ENCODE results near the gene PLEKHA6.

Gene PLEKHA6

DNA sequence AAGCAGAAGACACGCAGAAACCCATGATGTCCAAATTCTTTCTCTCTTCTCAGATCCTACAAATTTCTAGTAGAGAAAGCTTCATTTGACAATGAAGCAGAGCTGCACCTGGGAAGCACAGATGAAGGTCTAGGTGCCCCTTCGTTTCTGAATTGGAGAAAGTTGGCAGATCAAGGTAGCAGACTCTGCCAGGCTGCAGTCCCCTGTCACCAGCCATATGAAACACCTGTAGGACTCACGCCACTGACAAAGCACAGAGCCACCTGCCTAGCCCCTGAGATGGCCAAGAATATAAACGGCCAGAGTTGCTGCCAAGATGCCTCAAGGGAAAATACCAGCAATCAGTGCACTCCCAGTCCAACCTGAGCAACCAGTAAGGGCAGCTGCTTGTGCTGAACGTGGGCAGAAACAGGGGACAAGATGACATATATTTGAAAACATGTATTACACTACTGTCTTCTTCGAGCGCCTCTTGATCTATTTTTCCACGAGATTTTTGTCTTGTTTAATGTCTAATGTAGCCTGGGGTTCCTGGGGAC lies 20.6 kb upstream of the PLEKHA6 start:
- DNase-seq = no peak

DNA sequence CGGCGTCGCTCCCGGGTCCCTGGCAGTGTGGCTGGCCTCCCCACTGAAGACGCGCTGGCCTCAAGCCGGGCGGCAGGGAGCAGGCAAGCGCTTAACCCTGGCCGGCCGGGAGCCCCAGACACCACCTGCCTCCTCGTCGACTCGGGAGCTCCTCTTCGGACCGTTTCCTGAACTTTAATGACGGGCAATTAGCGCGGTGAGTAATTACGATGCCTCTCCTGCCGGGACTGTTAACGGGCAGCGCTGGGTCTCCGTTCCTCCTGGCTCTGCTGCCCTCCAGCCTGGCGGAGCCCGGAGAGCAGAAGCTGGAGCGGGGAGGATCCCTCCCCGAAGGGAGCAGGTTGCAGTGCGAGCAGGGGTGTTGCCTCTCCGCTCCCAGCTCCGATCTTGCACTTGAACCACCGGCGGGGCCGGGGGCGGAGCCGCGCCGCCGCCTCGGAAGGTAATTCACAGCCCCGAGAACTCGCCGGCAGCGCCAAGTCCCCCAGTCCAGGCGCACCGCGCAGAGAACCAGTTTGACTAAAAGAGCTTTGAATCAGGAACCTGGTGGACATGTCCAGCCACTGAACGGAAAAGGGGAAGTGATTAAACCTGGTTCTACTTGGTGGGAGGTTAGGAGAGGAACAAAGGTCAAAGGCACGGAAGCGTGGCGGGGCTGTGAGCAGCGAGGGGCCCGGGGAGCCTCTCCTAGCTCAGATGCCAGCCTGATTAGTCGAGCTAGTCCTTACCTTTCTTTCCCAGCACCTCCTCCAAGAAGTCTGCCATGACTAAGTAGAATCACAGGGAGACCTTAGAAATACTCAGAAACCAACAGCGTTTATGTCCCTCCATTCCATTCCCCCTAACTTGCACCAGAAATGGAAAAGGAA lies 18.3 kb upstream of the PLEKHA6 start:
- ATAC-seq (peak; percentile 42), DNase-seq (peak; percentile 62)

More for the DNA sequence above, 20.6 kb upstream of the PLEKHA6 start:
- no peak for ATAC-seq

DNA sequence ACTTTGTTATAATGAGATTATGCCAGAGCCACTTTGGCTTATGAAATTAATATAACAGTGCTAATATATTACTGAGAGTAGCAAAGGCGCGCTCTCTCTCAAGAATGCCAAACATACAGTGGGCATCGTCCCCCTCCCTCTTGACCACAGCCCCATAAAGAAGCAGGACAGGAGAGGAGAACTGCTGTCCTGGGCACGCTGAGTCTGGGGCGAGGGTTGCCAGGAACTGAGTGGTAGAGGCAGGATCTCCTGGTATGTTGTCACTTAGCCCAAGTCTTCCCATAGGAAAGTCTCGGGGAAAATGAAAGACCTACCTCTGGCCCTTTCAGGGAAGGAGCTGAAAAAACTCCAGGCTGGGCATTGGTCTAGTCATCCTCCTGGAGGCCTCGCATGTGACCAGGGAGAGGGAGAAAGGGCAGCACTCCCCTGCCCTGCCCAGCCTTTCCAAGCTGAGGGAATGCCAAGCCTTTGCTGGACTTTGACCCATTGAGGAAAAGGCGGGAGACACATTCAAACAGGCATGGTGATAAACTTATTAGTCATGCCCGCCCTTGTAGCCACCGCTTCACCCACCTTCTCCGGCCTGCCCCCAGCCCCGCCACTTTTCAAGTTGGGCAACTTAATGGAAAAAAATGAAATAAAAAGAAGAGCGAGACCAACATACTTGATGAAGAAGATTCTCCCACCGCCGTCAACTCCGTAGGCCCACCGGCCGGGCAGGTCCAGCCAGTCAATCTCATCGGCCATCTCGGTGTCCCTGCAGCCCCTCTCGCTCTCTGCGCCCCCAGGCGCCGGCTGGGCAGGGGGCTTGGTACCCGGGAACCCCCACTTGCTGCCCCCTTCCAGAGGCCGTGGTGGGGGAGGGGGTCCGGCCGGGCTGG lies 17.4 kb upstream of the PLEKHA6 start:
- no peak for DNase-seq
- ATAC-seq = no peak

DNA sequence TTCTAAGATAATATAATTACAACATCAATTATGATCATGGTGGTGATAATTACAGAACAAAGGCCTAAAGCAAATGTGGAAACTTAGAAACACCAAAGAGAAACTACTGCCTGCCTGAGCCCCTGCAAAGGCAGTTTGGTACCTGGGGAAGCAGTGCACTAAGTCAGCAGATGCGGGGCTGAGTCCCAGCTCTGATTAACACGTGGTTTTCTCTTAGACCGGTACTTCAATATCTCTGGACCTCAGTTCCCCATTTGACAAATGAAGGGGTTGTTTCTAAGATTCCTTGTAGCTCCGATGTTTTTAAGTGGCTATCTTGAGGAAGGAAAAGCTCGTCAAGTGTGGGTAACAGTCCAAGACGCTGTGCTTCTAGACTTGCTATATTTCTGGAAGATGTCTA lies 16.7 kb upstream of the PLEKHA6 start:
- no peak for DNase-seq

DNA sequence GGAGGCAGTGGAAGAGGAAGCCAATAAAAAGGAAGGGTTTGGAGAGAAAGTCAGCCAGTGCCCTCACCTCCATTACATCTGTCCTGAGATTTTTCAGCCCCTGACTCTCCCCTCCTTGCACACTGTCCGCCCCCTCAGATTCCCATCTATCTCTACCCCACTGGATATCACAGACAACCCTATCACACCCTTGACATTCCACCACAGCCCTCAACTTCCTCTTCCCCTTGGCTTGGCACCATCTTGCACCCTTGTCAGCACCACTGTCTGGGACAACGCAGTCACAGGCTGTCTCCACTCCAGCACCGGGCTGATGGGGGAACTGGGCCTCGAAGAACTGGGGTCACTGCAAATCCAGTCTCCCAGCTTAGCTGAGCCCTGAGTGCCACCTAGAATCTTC lies 14.2 kb upstream of the PLEKHA6 start:
- ATAC-seq = no peak
- DNase-seq = no peak

More for the DNA sequence above, 16.7 kb upstream of the PLEKHA6 start:
- ATAC-seq = no peak

DNA sequence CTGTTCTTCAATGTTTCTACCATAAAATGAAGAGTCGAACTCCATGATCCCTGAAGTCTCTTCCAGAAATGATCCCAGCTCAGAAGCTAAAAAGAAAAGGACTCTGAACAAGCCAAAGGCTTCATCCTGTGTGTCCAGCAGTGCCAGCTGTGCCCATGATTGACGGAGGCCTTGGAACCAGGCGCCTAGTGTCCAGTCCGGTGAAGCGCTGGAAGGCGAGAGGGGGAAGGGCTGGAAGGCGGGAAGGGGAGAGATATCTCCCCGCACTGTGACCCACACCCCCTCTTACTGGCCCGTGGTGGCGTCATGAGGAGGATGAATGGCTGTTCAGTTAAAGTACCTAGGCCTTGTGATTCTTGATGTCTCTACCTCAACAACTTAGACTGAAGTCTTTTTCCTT lies 10.4 kb upstream of the PLEKHA6 start:
- ATAC-seq = no peak
- DNase-seq = no peak

DNA sequence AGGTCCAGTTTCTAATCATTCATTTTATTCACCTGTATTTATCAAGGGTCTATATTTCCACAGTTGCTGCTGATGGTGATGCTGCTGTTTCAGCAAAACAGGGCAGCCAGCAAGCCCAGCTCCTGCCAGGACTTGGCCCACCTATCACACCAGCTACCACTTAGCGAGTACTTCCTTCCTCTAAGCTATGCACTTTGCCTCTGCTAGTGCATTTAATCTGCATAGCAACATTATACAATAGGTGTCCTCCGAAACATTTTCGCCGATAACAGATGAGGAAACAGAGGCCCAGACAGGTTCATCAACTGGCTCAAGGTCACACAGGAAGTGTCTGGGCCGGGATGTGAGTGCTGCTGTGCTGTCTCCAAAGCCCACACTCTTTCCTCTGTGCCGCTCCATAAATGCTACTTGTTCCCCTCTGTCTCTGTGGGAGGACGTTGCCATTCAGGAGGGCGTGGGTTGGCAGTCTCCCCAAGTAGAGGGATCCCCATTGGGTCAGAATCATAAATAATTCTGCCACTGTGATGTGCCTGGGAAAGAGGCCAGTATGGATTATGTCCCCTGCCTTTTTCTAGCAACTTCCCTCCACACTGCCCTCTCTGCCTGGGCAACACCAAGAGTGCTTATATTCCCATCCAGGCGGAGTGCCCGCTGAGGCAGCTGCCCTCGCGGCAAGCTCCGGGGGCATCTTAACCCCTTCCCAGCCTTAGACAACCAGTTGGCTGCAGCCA lies 9.4 kb upstream of the PLEKHA6 start:
- DNase-seq (no peak), ATAC-seq (no peak)

DNA sequence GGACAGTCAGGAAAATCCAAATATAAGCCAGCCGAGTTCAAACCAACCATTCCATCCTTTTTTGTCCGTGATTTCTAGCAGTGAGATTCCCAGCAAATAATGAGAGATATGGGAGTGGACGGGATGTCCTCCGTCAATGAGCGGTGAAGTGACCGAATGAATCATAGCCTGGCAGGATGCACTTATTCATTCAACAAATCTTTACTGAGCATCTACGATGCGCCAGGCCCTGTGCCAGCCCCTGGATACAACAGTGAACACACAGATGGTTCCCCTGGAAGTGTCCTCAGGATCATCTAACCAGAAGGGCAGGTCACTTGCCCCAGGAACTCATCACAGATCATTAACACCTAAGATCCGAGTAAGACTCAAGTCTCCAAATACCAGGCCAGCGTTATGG lies 8.2 kb upstream of the PLEKHA6 start:
- ATAC-seq (no peak), DNase-seq (no peak)

DNA sequence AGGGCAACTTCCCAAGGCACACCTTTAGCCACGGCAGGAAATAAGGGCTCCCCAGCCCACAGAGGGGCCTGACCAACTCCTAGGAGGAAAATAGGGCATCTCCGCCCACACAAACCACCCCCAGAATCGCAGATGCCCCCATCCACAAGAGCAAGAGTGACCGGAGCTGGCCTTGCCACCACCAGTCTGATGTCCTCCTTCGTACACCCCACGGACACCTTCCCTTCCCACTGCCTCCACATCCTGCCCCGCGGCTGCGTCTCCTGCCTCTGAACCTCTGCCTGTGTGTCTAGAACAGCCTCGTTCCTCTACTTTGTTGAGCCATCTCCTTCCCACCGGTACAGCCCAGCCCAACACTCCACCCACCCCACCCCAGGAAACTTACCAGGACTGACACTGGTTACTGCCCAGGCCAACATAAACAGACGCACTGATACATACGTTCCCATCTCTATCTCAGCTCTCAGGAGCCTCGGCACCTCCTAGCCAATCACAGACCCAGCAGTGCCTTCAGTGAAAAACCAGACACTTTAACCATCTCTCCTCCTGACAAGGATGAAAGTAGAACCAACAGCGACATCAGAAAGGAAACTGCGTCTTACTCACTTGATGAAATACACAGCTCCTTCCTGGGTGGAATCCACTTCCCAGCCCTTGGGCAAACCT lies 7.6 kb upstream of the PLEKHA6 start:
- DNase-seq = no peak
- no peak for ATAC-seq

DNA sequence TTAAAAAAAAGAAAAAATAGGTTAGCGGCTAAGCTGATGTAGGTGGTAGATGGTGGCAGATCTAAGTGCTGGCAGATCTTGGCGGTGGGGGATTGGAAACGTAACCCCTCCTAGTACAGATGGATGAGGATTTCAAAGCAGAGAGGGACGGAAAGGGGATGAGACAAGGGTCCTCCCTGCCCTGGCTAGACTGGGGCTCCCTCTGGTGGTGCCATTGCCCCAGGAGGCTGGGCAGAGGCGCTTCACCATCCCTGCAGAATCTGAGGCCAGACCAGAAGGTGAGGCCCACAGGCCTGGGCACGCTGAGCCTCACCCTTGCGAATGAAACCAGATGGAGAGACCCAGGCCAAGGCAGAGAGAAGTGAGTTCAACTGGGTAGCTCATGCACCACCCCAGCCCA lies 7.0 kb upstream of the PLEKHA6 start:
- DNase-seq = peak; percentile 49
- no peak for ATAC-seq

DNA sequence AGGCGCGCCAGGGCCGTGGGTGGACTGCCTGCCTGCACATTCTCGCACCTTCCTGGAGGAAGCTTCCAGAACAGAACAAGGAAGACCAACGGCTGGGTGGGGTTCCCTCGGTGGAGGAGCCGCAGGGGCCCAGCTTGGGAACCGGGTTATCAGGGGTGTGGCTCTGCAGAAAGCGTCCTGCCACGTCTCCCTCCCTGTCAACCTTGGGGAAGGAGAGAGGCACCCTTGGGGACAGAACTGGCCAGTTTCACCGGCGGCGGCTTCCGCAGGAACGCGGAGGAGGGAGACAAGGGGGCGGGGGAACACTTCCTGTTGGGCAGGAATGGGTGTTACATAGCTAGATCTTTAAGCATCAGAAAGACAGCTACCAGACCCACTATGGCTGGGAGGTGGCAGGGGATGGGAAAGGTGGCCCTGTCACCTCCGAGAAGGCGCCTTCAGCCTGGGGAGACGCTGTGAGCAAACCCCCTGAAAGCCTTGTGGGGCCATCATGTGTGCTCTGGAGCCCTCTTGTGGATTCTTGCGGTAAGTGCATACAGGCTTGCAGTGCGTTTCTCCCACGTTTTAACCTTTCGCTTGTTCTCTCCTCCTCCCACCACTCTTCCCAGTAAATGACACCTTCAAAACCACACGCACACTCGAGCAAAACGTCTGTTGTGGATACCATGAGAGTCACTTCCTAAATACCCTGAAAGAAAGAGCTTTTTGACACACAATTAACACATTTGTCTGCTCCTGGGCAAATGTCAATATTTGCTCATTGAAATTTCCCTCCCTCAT lies 3.8 kb upstream of the PLEKHA6 start:
- peak; percentile 74 for ATAC-seq

DNA sequence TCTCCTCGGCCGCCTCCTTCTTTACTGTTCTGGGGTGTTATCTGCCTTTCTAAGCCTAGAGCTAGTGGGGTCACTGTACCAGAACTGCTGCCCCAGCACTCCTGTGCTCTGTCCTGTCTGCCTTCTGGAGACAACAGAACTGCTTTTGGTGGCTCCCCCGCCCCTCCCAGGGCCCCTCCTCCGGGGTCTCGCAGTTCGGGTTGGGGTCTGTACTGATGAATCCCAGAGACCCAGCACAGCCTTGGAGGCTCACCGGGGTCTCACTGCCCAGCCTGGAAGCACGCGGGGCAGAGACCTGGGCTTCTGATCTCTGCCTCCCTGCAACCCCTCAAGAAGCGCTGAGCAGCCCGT lies 3.2 kb upstream of the PLEKHA6 start:
- no peak for ATAC-seq
- DNase-seq = no peak

More for the DNA sequence above, 3.8 kb upstream of the PLEKHA6 start:
- peak; percentile 76 for DNase-seq

DNA sequence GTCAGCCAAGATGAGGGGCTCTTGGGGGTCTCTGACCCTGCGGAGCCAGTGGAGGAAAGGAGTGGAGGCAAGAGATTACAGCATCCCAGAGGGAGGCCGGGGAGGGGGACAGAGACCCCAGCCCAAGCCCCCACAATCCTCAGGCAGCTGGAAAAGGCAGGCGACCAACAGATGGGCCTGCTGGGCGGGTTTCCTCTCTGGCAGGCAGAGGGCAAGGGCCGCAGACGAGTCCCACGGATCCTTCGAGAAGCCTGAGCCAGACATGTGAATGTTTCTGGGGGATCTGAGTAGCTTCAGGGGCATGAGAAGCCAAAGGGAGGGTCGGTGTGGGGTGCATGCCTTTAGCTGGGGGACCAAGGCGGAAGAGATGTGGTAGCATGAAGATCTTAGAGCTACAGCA lies 2.1 kb upstream of the PLEKHA6 start:
- ATAC-seq (no peak), DNase-seq (no peak)

DNA sequence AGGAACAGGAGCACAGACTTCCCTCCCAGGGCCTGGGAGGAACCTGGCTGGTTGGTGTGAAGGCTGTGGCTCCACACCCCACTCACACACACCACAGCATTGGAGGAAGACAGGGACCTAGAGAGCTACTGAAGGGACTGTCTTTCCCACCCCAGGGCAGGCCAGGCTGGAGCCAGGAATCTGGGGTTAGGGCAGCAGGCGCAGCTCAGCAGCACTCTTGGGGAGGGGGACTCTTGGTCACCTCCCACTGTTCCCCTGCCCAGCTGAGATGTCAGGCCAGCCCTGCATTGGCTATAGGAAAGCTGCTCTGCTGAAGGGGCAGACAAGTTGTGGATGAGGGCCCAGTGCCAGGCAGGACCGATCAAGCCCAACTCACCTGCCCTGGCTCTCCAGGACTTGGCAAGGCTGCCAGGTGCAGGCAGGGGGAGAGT lies 1.6 kb upstream of the PLEKHA6 start:
- DNase-seq = no peak
- ATAC-seq = no peak

DNA sequence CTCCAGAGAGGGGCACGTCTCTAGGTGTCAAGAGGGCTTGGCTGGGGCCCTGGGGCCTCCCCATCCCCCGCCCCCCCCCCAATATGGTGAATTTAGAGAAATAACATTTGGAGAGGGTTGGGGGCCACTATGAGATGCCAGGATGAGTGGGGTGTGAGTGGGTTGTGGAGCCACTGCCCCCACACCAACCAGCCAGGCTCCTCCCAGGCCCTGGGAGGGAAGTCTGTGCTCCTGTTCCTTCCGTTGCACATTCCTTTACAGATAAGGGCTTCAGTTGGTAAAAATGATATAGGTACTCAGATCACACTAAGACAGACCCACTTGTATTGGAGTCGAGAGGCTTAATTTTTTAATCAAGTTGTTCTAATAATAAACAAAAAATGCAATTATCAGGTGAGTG lies 585 bp upstream of the PLEKHA6 start:
- DNase-seq (no peak), ATAC-seq (no peak)

DNA sequence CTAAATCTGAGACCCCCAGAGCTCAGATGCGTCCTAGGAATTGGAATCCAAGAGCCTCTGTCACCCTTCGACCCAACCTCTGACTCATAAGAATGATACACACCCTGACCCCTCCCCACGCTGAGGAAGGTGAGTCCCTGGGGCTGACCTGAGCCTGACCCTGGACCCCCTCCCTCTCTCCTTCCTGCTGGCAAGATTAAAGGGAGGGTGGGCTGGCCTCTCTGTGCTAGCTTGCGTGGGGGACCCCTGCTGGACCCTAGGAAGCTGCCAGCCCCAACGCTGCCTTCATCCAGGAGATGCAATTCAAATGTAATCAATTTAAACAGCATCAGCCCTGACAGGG lies 627 bp downstream of the PLEKHA6 start:
- no peak for DNase-seq
- ATAC-seq = no peak

DNA sequence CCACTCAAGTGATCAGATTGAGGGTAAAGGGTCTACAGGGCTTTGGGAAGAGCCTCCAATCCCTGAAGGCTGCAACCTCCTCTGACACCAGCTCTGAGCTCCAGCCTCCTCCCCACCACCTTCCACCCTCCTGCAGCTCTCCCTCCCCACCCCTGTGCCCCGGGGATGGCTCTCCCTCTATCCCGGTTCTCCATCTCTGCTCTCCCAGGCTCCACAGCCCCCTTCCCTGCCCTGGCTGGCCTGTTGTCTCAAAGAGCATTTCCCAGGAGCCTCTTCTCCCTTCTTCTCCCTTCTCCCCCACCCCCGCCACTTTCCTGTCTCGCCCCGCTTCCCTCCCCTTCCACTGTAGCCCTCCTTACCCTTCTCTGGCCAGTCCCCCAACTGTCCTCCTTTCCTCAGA lies 1.1 kb downstream of the PLEKHA6 start:
- ATAC-seq (no peak), DNase-seq (no peak)

DNA sequence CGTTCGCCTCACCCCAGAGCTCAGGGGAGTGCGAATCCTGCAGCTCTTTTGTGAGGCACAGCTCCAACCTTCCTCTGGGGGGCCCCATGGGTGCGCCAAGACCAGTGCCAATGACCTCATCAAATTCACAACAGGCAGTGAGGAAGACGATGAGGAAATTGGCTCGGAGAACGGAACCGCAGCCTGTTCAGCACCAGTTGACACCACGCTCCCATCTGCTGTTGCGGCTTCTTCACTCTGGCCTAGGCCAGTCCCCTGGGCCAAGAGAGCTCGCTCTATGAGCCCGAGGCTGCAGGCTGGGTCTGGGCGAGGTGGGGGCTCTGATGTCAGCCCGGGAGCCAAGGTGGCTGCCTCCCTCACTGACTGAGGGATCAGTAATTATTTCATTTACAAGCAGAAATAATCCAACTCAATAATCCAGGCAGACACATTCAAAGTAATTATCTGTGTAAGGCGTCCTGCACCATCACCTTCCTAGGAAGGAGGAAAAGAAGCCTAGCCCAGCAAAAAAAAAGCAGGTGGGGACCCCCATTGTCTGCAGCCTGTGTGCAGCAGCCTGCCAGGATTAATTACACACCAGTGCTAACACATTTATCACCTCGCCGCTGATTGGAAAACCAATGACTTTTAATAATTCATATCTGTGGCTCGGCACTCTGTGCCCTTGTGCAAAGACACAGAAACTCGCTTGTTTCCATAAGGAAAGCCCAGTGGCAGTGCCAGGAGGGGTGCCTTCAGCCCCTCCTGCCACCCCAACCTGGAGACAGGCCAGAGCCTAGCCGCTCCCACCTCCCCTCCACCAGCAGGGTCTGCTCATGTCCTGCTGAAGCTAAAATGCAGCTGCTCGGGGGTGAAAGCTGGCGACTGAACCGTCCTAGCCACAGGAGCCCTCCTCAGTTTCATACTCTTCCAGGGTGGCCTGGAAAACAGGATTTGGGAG lies 1.9 kb downstream of the PLEKHA6 start:
- ATAC-seq = no peak
- no peak for DNase-seq

DNA sequence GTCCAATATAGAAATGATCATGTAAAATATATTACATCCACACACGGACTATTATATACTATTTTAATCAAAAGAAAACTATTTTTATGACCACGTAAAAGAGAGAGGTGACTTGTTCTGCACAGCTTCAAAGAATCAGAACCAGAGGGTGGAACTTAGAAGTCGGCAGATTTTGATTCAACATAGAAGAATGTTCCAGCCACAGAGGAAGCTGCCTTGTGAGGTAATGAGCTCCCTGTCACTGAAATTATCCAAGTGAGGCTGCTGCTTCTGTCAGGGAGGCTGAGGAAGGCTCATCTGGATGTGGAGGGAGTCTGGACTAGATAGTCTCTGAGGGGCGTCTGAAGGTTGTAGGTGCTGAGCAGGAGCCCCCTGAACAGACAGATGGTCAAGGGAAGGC lies 2.7 kb downstream of the PLEKHA6 start:
- ATAC-seq = no peak

DNA sequence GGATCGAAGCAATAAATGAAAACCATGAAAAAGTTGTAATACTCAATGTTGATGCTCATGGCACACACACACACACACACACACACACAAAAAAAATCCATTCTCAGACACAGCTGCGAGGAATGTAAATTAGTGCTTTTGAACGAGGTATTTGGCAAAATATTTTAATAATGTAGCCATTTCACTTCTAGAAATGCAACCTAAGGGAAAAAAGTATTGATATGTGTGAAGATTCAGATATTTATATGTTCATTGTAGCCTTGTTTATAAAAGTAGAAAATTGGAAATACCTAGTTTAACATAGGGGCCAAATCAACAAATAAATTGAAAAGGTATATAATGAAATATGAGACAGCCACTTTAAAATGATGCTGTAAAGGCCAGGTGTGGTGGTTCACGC lies 3.8 kb downstream of the PLEKHA6 start:
- ATAC-seq (no peak), DNase-seq (no peak)

More for the DNA sequence above, 2.7 kb downstream of the PLEKHA6 start:
- DNase-seq = no peak
